ENCODE measurements around the gene SEPTIN8. TPM values are rescaled to one million over a fixed set of nuclear protein-coding genes. Genes with fewer than 3 reads are reported as not detected.

The SEPTIN8 gene
- total RNA-seq, 1 donor, result 3.8 TPM

- no peaks in the 10 kb centered on the region for H3K4me1 ChIP-seq (ENCODE audit: insufficient read depth, low read length)
- no peaks in the 10 kb centered on the region for H3K27me3 ChIP-seq (ENCODE audit: insufficient read depth, low read length)
- H3K9me3 ChIP-seq (ENCODE audit: low read depth, low read length), result no peaks in the 10 kb centered on the region
- H3K4me3 ChIP-seq (ENCODE audit: low read length), result no peak overlapping the region
These were observed 20.5 kb downstream of the SEPTIN8 start for GRCh38 chr5:132756542-132756941.

- no peaks in the 10 kb centered on the region for H3K9me3 ChIP-seq (ENCODE audit: low read depth, low read length)
- no peaks in the 10 kb centered on the region for H3K27me3 ChIP-seq (ENCODE audit: insufficient read depth, low read length)
- H3K4me1 ChIP-seq (ENCODE audit: insufficient read depth, low read length), result no peaks in the 10 kb centered on the region
- no peak overlapping the region for H3K4me3 ChIP-seq (ENCODE audit: low read length)
These were observed 22.1 kb downstream of the SEPTIN8 start for GRCh38 chr5:132754947-132755346.

- Histone ChIP-seq H3K4me3 (ENCODE audit: low read length) (no peak overlapping the region), H3K9me3 (ENCODE audit: low read depth, low read length) (no peaks in the 10 kb centered on the region), H3K27me3 (ENCODE audit: insufficient read depth, low read length) (no peaks in the 10 kb centered on the region), H3K4me1 (ENCODE audit: insufficient read depth, low read length) (no peaks in the 10 kb centered on the region)
These were observed 22.9 kb downstream of the SEPTIN8 start for GRCh38 chr5:132754111-132754510.

- no peaks in the 10 kb centered on the region for H3K9me3 ChIP-seq (ENCODE audit: low read depth, low read length)
- H3K4me3 ChIP-seq (ENCODE audit: low read length), result no peak overlapping the region
- H3K27me3 ChIP-seq (ENCODE audit: insufficient read depth, low read length), result peaks cover 5% of the 10 kb centered on the region
- H3K4me1 ChIP-seq (ENCODE audit: insufficient read depth, low read length), result no peaks in the 10 kb centered on the region
These were observed 23.7 kb downstream of the SEPTIN8 start for GRCh38 chr5:132753135-132753987.

GRCh38 chr5:132752581-132753125 is 24.4 kb downstream of the SEPTIN8 start:
- H3K4me3 ChIP-seq (ENCODE audit: low read length), result no peak overlapping the region
- H3K9me3 ChIP-seq (ENCODE audit: low read depth, low read length), result no peaks in the 10 kb centered on the region
- peaks cover 12% of the 10 kb centered on the region for H3K27me3 ChIP-seq (ENCODE audit: insufficient read depth, low read length)
- H3K4me1 ChIP-seq (ENCODE audit: insufficient read depth, low read length), result no peaks in the 10 kb centered on the region

GRCh38 chr5:132751971-132752580 is 25.0 kb downstream of the SEPTIN8 start:
- peaks cover 6% of the 10 kb centered on the region for H3K4me1 ChIP-seq (ENCODE audit: insufficient read depth, low read length)
- H3K27me3 ChIP-seq (ENCODE audit: insufficient read depth, low read length), result peaks cover 17% of the 10 kb centered on the region
- H3K9me3 ChIP-seq (ENCODE audit: low read depth, low read length), result no peaks in the 10 kb centered on the region
- H3K4me3 ChIP-seq (ENCODE audit: low read length), result no peak overlapping the region

GRCh38 chr5:132751444-132751843 is 25.6 kb downstream of the SEPTIN8 start:
- H3K4me1 ChIP-seq (ENCODE audit: insufficient read depth, low read length), result peaks cover 12% of the 10 kb centered on the region
- peaks cover 24% of the 10 kb centered on the region for H3K27me3 ChIP-seq (ENCODE audit: insufficient read depth, low read length)

GRCh38 chr5:132750471-132751230 is 26.4 kb downstream of the SEPTIN8 start:
- Histone ChIP-seq H3K27me3 (ENCODE audit: insufficient read depth, low read length) (peaks cover 32% of the 10 kb centered on the region), H3K4me1 (ENCODE audit: insufficient read depth, low read length) (peaks cover 12% of the 10 kb centered on the region), H3K4me3 (ENCODE audit: low read length) (no peak overlapping the region), H3K9me3 (ENCODE audit: low read depth, low read length) (no peaks in the 10 kb centered on the region)

More at GRCh38 chr5:132751444-132751843, 25.6 kb downstream of the SEPTIN8 start:
- Histone ChIP-seq H3K4me3 (ENCODE audit: low read length) (no peak overlapping the region), H3K9me3 (ENCODE audit: low read depth, low read length) (no peaks in the 10 kb centered on the region)

- Histone ChIP-seq H3K4me1 (ENCODE audit: insufficient read depth, low read length) (peaks cover 12% of the 10 kb centered on the region), H3K9me3 (ENCODE audit: low read depth, low read length) (no peaks in the 10 kb centered on the region), H3K4me3 (ENCODE audit: low read length) (no peak overlapping the region), H3K27me3 (ENCODE audit: insufficient read depth, low read length) (peaks cover 42% of the 10 kb centered on the region)
These were observed 27.5 kb downstream of the SEPTIN8 start for GRCh38 chr5:132749506-132749905.

GRCh38 chr5:132748522-132749000 is 28.5 kb downstream of the SEPTIN8 start:
- Histone ChIP-seq H3K27me3 (ENCODE audit: insufficient read depth, low read length) (peaks cover 47% of the 10 kb centered on the region), H3K9me3 (ENCODE audit: low read depth, low read length) (no peaks in the 10 kb centered on the region), H3K4me1 (ENCODE audit: insufficient read depth, low read length) (peaks cover 12% of the 10 kb centered on the region), H3K4me3 (ENCODE audit: low read length) (no peak overlapping the region)

- Histone ChIP-seq H3K27me3 (ENCODE audit: insufficient read depth, low read length) (peaks cover 47% of the 10 kb centered on the region), H3K9me3 (ENCODE audit: low read depth, low read length) (no peaks in the 10 kb centered on the region), H3K4me1 (ENCODE audit: insufficient read depth, low read length) (peaks cover 12% of the 10 kb centered on the region), H3K4me3 (ENCODE audit: low read length) (peak overlapping the region; percentile 36)
These were observed 29.2 kb downstream of the SEPTIN8 start for GRCh38 chr5:132747616-132748440.

- H3K27me3 ChIP-seq (ENCODE audit: insufficient read depth, low read length), result peaks cover 51% of the 10 kb centered on the region
- peaks cover 12% of the 10 kb centered on the region for H3K4me1 ChIP-seq (ENCODE audit: insufficient read depth, low read length)
- H3K9me3 ChIP-seq (ENCODE audit: low read depth, low read length), result no peaks in the 10 kb centered on the region
- H3K4me3 ChIP-seq (ENCODE audit: low read length), result peak within 1 kb of the TSS; percentile 36
These were observed 30.0 kb downstream of the SEPTIN8 start, which contains the start of gene CCNI2 for GRCh38 chr5:132746954-132747615. TSS of gene CCNI2 (plus strand) at chr5:132747426. CDS start at chr5:132747496, 70 bp downstream.

GRCh38 chr5:132746592-132746953 is 30.5 kb downstream of the SEPTIN8 start:
- H3K4me1 ChIP-seq (ENCODE audit: insufficient read depth, low read length), result peaks cover 12% of the 10 kb centered on the region
- peaks cover 56% of the 10 kb centered on the region for H3K27me3 ChIP-seq (ENCODE audit: insufficient read depth, low read length)
- H3K9me3 ChIP-seq (ENCODE audit: low read depth, low read length), result no peaks in the 10 kb centered on the region
- no peak overlapping the region for H3K4me3 ChIP-seq (ENCODE audit: low read length)

GRCh38 chr5:132744659-132745058 is 32.4 kb downstream of the SEPTIN8 start:
- peaks cover 12% of the 10 kb centered on the region for H3K4me1 ChIP-seq (ENCODE audit: insufficient read depth, low read length)
- H3K9me3 ChIP-seq (ENCODE audit: low read depth, low read length), result no peaks in the 10 kb centered on the region
- no peak overlapping the region for H3K4me3 ChIP-seq (ENCODE audit: low read length)
- peaks cover 56% of the 10 kb centered on the region for H3K27me3 ChIP-seq (ENCODE audit: insufficient read depth, low read length)
